Stimulated activated CD4-positive, alpha-beta T cell treated with anti-CD3 and anti-CD28 coated beads, Interleukin-12 subunit alpha, Interleukin-12 subunit beta, amount 100 ng/mL, for 48 hours (primary cell): Measurements from ENCODE around the gene PGR.
"Not testable (repeated sequence)": the region's sequence is repeated elsewhere in the genome, so short reads cannot be mapped to it uniquely, and the experiment has no call there.

ENCODE experiments used
- DNase-seq, 3 donors: peaks; one replicate each; pipeline ENCODE4 v3.0.0-alpha.2; 2020; ENCODE audit warnings: low read depth in 2 of 3, low spot score in 1 of 3

PGR gene

DNA sequence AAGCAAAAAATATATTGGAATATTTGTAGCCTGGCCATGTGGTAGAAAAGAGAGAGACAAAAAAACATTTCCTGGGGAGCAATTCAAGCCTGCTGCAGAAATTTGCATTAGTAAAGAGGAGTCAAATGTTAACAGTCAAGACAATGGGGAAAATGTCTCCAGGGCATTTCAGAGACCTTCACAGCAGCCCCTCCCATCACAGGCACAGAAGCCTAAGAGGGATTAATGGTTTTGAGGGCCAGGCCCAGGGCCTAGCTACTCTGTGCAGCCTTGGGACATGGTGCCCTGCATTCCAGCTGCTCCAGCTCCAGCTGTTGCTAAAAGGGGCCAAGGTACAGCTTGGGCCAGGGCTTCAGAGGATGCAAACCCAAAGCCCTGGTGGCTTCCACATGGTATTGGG, 46.8 kb downstream of the PGR start:
- no peak for DNase-seq

DNA sequence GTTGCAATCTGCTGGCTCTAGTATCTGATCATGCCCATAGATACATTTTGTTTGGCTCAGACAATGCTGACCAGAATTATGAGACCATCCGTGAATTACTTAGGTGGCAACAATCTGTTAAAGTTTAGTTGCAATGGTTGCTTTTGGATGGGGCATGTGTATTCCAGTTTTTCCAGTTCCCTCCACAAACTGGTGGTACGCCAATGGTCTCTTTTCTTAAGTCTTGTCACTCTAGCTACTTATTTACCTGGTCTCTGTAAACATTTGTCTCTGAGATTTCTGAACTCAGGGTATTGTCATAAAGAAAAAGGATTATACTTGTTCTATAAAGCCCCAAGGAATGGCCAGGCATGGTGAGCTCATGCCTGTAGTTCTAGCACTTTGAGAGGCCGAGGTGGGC, 65.9 kb downstream of the PGR start:
- DNase-seq = no peak

DNA sequence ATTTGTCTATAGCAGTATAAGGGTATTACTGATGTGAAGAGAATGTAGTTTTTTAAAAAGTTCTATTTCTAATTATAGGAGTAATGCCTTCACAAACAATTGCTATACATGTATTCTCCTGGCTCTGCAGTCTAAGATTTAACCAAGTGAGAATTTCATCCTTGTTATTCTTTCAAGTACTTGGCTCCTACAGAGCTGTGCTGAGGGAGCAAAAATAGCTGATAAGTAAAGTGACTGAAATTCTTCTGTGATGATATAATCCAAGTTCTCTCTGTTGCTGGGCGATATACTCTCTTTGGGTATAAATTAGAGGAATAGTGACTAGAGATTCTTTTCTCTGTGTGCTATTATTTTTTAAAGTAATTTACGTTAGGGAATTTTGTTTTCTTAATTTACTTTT, 68.0 kb downstream of the PGR start:
- no peak for DNase-seq

- DNase-seq = no peak
Measured at GRCh38 chr11:101059331-101059730, 70.3 kb downstream of the PGR start.

- DNase-seq = no peak
Measured at GRCh38 chr11:101053492-101053891, 76.1 kb downstream of the PGR start.

DNA sequence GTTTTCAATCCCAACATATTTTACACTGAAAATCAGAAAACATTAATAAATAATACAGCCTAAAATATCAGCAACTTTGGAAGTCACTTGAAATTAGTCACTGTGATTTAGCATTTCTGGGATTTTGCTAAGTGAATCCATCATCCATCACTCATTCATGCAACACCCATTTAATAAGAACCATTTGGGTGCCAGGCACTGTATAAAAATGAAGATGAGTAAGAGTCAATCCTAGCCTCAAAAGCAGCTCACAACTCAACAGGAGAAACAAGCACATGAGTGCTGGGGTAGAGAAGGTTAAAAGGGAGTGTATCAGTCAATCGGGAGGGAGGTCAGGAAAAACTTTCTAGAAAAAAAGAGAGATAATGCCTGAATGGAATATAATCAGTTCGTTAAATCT, 77.9 kb downstream of the PGR start:
- DNase-seq = no peak

GRCh38 chr11:101049813-101050212, 79.8 kb downstream of the PGR start:
- no peak for DNase-seq

GRCh38 chr11:101049123-101049522, 80.5 kb downstream of the PGR start:
- DNase-seq = no peak

DNA sequence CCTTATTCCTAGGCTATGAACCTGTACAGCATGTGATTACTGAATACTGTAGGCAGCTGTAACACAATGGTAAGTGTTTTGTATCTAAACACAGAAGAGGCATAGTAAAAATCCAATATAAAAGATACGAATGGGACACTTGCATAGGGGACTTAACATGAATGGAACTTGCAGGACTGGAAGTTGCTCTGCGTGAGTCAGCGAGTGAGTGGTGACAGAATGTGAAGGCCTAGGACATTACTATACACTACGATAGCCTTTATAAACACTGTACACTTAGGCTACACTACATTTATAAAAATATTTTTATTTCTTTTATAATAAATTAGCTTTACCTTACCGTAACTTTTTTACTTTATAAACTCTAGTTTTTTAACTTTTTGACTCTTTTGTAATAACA, 81.1 kb downstream of the PGR start:
- no peak for DNase-seq

GRCh38 chr11:101046947-101047346, 82.7 kb downstream of the PGR start:
- no peak for DNase-seq

DNA sequence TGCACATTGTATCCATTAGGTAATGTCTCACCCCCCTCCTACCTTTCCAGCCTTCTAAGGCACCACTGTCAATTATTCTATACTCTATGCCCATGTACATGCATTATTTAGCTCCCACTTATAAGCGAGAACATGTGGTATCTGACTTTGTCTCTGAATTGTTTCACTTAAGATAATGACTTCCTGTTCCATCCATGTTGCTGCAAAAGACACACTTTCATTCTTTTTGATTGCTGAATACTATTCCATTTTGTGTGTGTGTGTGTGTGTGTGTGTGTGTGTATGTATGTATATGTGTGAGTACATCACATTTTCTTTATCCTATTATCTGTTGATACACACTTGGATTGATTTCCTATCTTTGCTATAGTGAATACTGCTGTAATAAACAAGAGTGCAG, 84.2 kb downstream of the PGR start:
- no peak for DNase-seq

DNA sequence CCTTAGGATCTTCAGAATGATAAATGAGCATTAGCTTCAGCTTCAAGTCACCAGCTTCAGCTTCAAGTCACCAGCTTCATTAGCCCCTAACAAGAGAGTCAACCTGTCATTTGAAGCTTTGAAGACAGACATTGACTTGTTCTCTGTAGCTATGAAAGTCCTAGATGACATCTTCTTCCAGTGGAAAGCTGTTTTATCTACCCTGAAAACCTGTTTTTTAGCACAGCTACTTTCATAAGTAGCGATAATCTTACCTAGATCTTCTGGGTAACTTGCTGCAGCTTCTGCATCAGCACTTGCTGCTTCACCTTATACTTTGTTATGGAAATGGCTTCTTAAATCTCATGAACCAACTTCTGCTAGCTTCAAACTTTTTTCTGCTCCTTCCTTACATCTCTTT, 85.7 kb downstream of the PGR start:
- no peak for DNase-seq

DNA sequence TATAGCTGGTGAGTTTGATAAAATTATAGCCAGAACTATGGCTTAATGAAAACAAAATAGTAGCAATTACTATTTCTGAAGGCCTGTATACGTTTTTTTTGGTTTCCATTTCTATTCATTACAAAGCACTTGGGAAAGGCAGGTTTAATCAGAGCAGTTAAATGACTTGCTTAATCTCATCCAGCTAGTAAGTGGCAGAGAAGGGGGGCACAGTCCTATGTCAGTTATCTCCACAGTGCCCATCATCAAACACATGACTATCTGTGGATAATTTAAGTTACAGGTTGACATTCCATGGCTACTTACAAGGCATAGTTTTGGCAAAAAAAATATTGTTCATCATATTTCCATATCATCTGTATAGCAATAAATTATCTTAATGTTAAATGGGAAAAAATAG, 93.7 kb downstream of the PGR start:
- no peak for DNase-seq

GRCh38 chr11:101034076-101034475, 95.5 kb downstream of the PGR start:
- DNase-seq = no peak

- no peak for DNase-seq
Measured at GRCh38 chr11:101032991-101033390, 96.6 kb downstream of the PGR start.

DNA sequence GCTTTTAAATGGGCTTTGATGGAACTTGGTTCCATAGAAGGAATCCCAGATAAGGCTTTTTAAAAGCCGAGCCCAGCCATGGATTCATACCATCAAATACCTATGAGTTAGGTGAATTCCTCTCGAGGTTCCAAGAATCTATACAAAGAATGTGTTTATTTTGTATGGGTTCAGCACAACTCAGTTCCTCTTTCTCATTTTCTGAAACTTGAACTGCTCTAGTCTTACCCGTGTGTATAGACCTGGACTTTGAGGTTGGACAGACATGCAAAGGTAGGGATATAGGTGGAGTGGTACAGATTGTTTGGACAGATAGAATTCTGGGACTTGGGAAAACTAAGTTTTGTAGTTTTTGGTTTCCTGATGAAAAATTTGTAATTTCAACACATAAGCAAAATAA, 97.9 kb downstream of the PGR start:
- DNase-seq = no peak

GRCh38 chr11:101030692-101031091, 98.9 kb downstream of the PGR start:
- no peak for DNase-seq

- no peak for DNase-seq
Measured at GRCh38 chr11:101030015-101030414, 99.6 kb downstream of the PGR start.

DNA sequence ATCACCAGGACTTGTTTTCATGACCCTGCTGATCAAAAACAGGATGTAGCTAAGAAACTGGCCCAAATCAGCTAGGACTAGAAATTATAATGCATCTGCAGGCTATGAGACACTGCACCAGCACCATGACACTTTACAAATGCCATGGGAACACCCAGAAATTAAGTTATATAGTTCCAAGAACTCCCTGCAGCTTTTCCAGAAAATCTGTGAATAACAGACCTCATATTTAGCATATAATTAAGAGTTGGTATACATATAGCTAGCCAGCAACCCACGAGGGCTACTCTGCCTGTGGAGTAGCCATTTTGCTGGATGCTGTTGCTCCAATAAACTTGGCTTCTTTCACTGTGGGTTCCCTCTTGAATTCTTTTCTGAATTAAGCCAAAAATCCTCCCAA, 101.0 kb downstream of the PGR start:
- no peak for DNase-seq

DNA sequence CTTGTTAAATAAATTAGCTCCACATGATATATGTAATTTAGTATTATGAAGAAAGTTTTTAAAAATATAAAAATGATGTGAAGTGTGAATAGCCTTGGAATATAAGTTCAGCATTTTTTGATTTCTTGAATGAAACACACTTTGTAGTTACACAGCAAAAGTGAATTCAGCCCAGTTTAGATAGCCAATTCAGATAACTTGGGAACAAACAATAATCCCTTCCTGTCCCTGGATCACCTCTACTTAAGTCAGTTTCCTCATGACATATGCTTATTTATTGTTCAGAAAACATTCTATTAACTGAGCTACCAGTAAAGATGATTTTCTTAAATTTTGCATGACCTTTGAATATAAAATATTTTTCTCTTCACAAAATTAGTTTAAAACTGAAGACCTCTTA, 107.4 kb downstream of the PGR start:
- no peak for DNase-seq

DNA sequence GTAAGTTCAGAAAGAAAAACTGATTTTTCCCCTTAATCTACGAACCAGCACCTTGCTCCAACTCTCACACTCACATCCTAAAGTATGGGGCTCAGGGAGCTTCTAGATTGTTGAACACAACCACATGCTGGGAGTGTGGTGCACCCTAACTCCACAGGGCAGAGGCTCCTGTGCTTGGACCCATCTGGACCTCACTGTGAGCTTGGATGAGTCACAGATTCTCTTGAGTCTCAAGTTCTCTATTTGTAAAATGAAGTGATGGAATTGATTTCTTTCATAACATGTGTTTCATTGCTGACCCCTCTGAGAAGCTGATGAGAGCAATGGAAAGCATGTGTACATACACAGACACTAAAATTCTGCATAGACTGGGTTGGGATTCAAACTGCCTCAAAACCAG, 109.7 kb downstream of the PGR start:
- DNase-seq = no peak

DNA sequence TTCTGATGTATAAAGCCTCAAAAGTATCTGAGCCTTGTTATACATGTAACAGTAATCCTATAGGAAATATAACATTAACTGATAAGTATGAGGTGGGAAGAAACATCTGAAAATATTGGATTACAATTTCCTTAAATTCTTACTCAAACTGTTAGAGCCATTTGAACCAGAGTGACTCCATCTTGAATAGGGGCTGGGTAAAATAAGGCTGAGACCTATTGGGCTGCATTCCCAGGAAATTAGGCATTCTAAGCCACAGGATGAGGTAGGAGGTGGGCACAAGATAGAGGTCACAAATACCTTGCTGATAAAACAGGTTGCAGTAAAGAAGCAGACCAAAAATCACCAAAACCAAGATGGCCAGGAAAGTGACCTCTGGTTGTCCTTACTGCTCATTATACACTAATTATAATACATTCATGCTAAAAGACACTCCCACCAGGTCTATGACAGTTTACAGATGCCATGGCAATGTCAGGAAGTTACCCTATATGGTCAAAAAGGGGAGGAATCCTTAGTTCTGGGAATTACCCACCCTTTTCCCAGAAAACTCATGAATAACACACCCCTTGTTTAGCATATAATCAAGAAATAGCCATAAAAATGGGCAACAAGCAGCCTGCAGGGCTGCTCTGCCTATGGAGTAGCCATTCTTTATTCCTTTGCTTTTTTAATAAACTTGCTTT, 114.9 kb downstream of the PGR start:
- DNase-seq = no peak

DNA sequence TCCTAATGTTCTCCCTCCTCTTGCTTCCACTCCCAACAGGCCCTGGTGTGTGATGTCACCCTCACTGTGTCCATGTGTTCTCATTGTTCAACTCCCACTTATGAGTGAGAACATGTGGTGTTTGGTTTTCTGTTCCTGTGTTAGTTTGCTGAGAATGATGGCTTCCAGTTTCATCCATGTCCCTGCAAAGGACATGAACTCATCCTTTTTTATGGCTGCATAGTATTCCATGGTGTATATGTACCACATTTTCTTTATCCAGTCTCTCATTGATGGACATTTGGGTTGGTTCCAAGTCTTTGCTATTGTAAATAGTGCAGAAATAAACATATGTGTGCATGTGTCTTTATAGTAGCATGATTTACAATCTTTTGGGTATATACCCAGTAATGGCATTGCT, 115.9 kb downstream of the PGR start:
- DNase-seq = not testable (repeated sequence)

- DNase-seq = no peak
Measured at GRCh38 chr11:101011881-101012280, 117.7 kb downstream of the PGR start.
